Uterus (tissue), 4 donors: ENCODE results near the gene TTC1. TPM values are rescaled to one million over a fixed set of nuclear protein-coding genes. Genes with fewer than 3 reads are reported as not detected.

Experiments used
- DNase-seq, 2 donors: peaks; one replicate each; pipeline ENCODE4 v3.0.0-alpha.2; 2019 to 2020
- H3K27ac ChIP-seq, 2 donors: fragments of 200-600 bp; sonication (generic); 1 replicate in 1 of 2; 2 replicates in 1 of 2; pipeline ENCODE4 v1.5.1; 2016 to 2018
- H3K27me3 ChIP-seq, 2 donors: fragments of 200-600 bp; sonication (generic); one replicate each; pipeline ENCODE4 v1.5.1; 2018 to 2019; ENCODE audit warnings: control low read depth in 1 of 2
- H3K36me3 ChIP-seq, 2 donors: fragments of 200-600 bp; sonication (generic); one replicate each; pipeline ENCODE4 v1.5.1; 2019; ENCODE audit warnings: control low read depth in 1 of 2
- H3K4me1 ChIP-seq, 2 donors: fragments of 200-600 bp; sonication (generic); one replicate each; pipeline ENCODE4 v1.5.1; 2018 to 2019; ENCODE audit warnings: control low read depth in 1 of 2
- H3K4me3 ChIP-seq, 2 donors: fragments of 200-600 bp; sonication (generic); 1 replicate in 1 of 2; 2 replicates in 1 of 2; pipeline ENCODE4 v1.5.1; 2018 to 2019; ENCODE audit warnings: mild to moderate bottlenecking in 1 of 2
- H3K9me3 ChIP-seq, 2 donors: fragments of 200-600 bp; sonication (generic); one replicate each; pipeline ENCODE4 v1.5.1; 2019; ENCODE audit warnings: control low read depth in 1 of 2
- POLR2A ChIP-seq, 2 donors: fragments of 450-650 bp; IDR thresholded peaks; one replicate each; pipeline ENCODE4 v1.6.1; 2016; ENCODE audit warnings: antibody characterized with exemption in 2 of 2, mild to moderate bottlenecking in 1 of 2, moderate library complexity in 1 of 2
- intact Hi-C: fragments of 100-400 bp; cut with DNase I; formaldehyde crosslinking; loops from one replicate; pipeline ENCODE4 v1.15.1; 2023; ENCODE audit warnings: low total_unique reads
- total RNA-seq, 4 donors: library from RNA; depleted of rRNA in 3 of 4; stranded (reverse); fragments of >200 nt in 3 of 4; gene quantifications; one replicate each; pipeline versions ENCODE4 v1.1.0 to v1.2.4, GENCODE V29; 2014 to 2023
- TF ChIP-seq, protein P1 (sequence below), 4 experiments: fragments of 200-600 bp in 2 of 4; fragments of 450-650 bp in 2 of 4; sonication (generic) in 2 of 4; IDR thresholded peaks; one replicate each; pipeline ENCODE4 v1.5.1; 2016 to 2019; ENCODE audit warnings: antibody characterized with exemption in 4 of 4, mild to moderate bottlenecking in 2 of 4, moderate library complexity in 1 of 4
- donor health status: DM: yes; HTN: yes; CAD: no.

TTC1 gene
- total RNA-seq, 4 donors from 2014 or later, result 9.7 to 43.5 (median 41.1) TPM

DNA sequence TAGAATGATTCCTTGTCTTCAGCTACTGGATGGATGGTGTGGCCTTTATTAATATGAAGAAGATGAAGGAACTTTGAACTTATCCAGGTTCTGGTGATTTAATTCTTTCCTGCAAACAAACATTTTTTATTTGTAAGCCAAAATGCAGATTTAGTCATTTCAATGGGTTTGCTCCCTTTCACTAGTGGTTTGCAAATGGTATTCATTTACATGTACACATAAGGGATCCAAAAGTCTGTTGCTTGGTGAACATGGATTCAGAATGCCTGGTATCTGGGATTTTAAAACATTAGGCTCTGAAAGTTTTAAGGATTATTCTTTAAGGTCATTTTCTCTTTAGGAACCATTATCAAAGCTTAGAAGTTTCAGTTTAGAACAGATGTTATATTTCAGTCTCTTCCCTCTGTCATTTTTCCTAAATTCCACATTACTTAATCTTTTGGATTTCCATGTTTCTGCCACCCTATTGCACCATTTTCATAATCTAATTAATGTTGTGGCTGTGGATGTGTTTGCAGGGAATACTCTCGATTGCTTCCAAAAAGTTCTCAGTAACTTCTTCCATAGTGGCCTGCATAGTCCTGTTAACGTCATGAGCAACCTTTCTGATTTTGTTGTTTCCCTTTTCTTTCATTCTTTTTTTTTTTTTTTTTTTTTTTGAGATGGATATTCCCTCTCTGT, 10.1 kb downstream of the TTC1 start:
- Histone ChIP-seq H3K9me3 (no peaks in the 10 kb centered on the region), H3K4me1 (no peaks in the 10 kb centered on the region), H3K36me3 (no peaks in the 10 kb centered on the region), H3K4me3 (no peak overlapping the region), H3K27me3 (no peaks in the 10 kb centered on the region), H3K27ac (no peak overlapping the region)
- intact Hi-C loops, result no loop called here
- TF ChIP-seq, protein P1, sequence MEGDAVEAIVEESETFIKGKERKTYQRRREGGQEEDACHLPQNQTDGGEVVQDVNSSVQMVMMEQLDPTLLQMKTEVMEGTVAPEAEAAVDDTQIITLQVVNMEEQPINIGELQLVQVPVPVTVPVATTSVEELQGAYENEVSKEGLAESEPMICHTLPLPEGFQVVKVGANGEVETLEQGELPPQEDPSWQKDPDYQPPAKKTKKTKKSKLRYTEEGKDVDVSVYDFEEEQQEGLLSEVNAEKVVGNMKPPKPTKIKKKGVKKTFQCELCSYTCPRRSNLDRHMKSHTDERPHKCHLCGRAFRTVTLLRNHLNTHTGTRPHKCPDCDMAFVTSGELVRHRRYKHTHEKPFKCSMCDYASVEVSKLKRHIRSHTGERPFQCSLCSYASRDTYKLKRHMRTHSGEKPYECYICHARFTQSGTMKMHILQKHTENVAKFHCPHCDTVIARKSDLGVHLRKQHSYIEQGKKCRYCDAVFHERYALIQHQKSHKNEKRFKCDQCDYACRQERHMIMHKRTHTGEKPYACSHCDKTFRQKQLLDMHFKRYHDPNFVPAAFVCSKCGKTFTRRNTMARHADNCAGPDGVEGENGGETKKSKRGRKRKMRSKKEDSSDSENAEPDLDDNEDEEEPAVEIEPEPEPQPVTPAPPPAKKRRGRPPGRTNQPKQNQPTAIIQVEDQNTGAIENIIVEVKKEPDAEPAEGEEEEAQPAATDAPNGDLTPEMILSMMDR (IDR thresholded peaks at IDR 0.05), result no peak
- TF ChIP-seq POLR2A (IDR thresholded peaks at IDR 0.05), result no peak
- DNase-seq, result no peak

GRCh38 chr5:160020266-160020770, 11.4 kb downstream of the TTC1 start:
- DNase-seq, result no peak
- Histone ChIP-seq H3K36me3 (no peaks in the 10 kb centered on the region), H3K27me3 (no peaks in the 10 kb centered on the region), H3K4me3 (no peak overlapping the region), H3K4me1 (no peaks in the 10 kb centered on the region), H3K27ac (no peak overlapping the region), H3K9me3 (no peaks in the 10 kb centered on the region)
- intact Hi-C loops, result loop anchor here (5.0 kb wide), 1 partner anchor 327 kb away; no protein-coding TSS in a partner anchor
- TF ChIP-seq POLR2A (IDR thresholded peaks at IDR 0.05), result no peak
- TF ChIP-seq, protein P1 (IDR thresholded peaks at IDR 0.05), result no peak

GRCh38 chr5:160020964-160021363, 12.0 kb downstream of the TTC1 start:
- TF ChIP-seq, protein P1 (IDR thresholded peaks at IDR 0.05), result no peak
- no peak for TF ChIP-seq POLR2A (IDR thresholded peaks at IDR 0.05)
- Histone ChIP-seq H3K27ac (no peak overlapping the region), H3K4me1 (no peaks in the 10 kb centered on the region), H3K4me3 (no peak overlapping the region), H3K27me3 (no peaks in the 10 kb centered on the region), H3K36me3 (no peaks in the 10 kb centered on the region), H3K9me3 (no peaks in the 10 kb centered on the region)
- no peak for DNase-seq
- intact Hi-C loops, result loop anchor here (5.0 kb wide), 1 partner anchor 326 kb away; no protein-coding TSS in a partner anchor

- intact Hi-C loops, result loop anchor here (5.0 kb wide), 1 partner anchor 325 kb away; no protein-coding TSS in a partner anchor
- peak; percentile 37 to 42 for DNase-seq
- no peak overlapping the region for H3K4me3 ChIP-seq
- H3K9me3 ChIP-seq, result no peaks in the 10 kb centered on the region
- no peaks in the 10 kb centered on the region for H3K36me3 ChIP-seq
- H3K27ac ChIP-seq, result no peak overlapping the region
- no peaks in the 10 kb centered on the region for H3K27me3 ChIP-seq
- TF ChIP-seq, protein P1 (IDR thresholded peaks at IDR 0.05), result peak; percentile 71 to 84 (median 80)
- no peak for TF ChIP-seq POLR2A (IDR thresholded peaks at IDR 0.05)
- H3K4me1 ChIP-seq, result no peaks in the 10 kb centered on the region
Observed at GRCh38 chr5:160021831-160022446, 13.0 kb downstream of the TTC1 start.
